Measurements from ENCODE around the gene CGB1. TPM values are rescaled to one million over a fixed set of nuclear protein-coding genes. Genes with fewer than 3 reads are reported as not detected.
A peak's percentile ranks its signal among the peaks of the same experiment; 100 is the strongest.
"Not testable (repeated sequence)": the region's sequence is repeated elsewhere in the genome, so short reads cannot be mapped to it uniquely, and the experiment has no call there.

Gene CGB1
- total and polyA plus RNA-seq, 4 experiments from 2014 or later = not detected

DNA sequence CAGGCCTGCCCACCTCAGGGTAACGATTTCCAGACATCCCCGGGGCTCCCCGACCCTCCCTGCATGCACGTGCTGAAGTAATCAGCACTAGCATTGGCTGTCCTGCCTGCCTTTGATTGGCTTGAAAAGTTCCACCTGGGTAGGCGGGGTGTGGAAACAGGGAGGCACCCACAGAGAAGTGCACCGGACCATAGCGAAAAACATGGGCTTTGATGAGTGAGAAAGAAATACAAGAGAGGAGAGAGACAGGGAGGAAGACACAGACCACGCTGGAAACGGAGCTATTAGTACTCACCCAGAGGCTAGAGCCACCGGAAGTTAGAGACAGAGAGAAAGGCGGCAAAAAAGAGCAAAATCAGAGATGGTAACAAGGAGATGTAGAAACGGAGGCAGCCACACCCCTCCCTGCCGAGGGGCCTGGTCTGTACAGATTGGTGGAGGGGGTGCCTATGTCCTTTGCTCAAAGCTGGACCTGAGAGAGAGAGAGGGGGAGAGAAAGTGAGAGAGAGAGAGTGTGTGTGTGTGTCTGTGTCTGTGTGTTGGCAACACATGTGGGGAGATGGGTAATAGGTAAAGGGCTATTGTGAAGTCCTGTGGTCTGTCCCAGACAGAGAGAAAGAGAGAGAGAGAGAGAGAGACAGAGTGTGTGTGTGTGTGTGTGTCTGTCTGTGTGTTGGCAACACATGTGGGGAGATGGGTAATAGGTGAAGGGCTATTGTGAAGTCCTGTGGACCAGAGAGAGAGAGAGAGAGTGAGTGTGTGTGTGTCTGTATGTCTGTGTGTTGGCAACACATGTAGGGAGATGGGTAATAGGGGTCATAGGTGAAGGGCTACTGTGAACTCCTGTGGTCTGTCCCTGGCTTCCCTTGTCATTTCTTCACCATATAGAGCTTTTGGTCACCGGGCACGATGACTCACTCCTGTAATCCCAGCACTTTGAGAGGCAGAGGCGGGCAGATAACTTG is 15.5 kb downstream of the CGB1 start:
- H3K4me1 Mint-ChIP-seq = peaks cover 15 to 39% (median 25%) of the 10 kb centered on the region in 4 donors
- H3K9me3 Mint-ChIP-seq = no peaks in the 10 kb centered on the region
- Histone ChIP-seq H3K36me3 (ENCODE audit: insufficient read depth, low read length) (no peaks in the 10 kb centered on the region), H3K4me3 (ENCODE audit: low read length in 2 of 2) (no peak overlapping the region), H3K9me3 (ENCODE audit: control insufficient read depth in 1 of 2, low read length in 2 of 2) (no peaks in the 10 kb centered on the region), H3K4me1 (ENCODE audit: insufficient read depth, low read length) (peaks cover 24% of the 10 kb centered on the region), H3K27ac (ENCODE audit: low read depth, low read length) (no peak overlapping the region), H3K27me3 (ENCODE audit: insufficient read depth, low read length) (no peaks in the 10 kb centered on the region)
- H3K27me3 Mint-ChIP-seq = peaks cover 0 to 3% of the 10 kb centered on the region in 2 donors
- H3K4me3 Mint-ChIP-seq = peak overlapping the region in 4 of 8 donors; percentile 11 to 55 (median 32)
- ChIA-PET CTCF (ENCODE audit: partially characterized antibody) (no interaction called here), POLR2A (ENCODE audit: partially characterized antibody) (no interaction called here)
- peaks cover 0 to 2% of the 10 kb centered on the region in 2 donors for H3K36me3 Mint-ChIP-seq
- H3K27ac Mint-ChIP-seq = peak overlapping the region in 2 of 7 donors; percentile 2 to 36
- no peak for DNase-seq
- intact Hi-C loops (cut with micrococcal nuclease) = no loop called here

DNA sequence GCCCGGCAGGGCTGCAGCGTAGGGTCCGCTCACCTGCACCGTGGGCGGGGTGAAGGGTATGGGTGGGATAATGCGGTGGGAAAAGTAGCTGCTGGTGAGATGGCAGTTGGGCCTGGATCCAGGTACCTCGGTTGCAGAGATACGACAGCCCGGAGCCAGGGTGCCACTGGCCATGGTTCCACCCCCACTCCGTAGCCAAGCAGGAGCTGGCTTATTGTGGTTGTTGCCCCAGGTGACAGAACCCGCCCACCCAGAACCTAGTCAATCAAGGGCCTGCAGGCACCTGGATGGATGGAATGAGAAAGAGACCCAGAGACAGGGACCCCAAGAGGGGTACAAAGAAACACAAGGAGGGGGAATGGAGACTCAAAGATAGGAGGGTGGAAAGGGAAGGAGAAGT is 16.4 kb downstream of the CGB1 start:
- H3K9me3 Mint-ChIP-seq = no peaks in the 10 kb centered on the region
- H3K4me3 Mint-ChIP-seq = peak overlapping the region in 4 of 8 donors; percentile 26 to 94 (median 62)
- H3K27me3 Mint-ChIP-seq = peaks cover 0 to 3% of the 10 kb centered on the region in 2 donors
- H3K36me3 Mint-ChIP-seq = peaks cover 0 to 5% of the 10 kb centered on the region in 2 donors
- ChIA-PET CTCF (ENCODE audit: partially characterized antibody) (interaction anchor here (0.6 to 3.0 kb wide), 3 partner anchors 19 to 659 kb away, joined by 3 to 22 read pairs (median 4); no protein-coding TSS in a partner anchor), POLR2A (ENCODE audit: partially characterized antibody) (interaction anchor here (0.9 to 1.1 kb wide), 2 partner anchors 36 to 50 kb away, joined by 3 read pairs; no protein-coding TSS in a partner anchor)
- intact Hi-C loops (cut with micrococcal nuclease) = no loop called here
- H3K27ac Mint-ChIP-seq = peak overlapping the region in 1 of 7 donors; percentile 69
- H3K4me3 ChIP-seq (ENCODE audit: low read length in 2 of 2) = no peak overlapping the region
- H3K4me1 Mint-ChIP-seq = peaks cover 15 to 39% (median 25%) of the 10 kb centered on the region in 4 donors
- H3K4me1 ChIP-seq (ENCODE audit: insufficient read depth, low read length) = peaks cover 24% of the 10 kb centered on the region
- no peak overlapping the region for H3K27ac ChIP-seq (ENCODE audit: low read depth, low read length)
- H3K36me3 ChIP-seq (ENCODE audit: insufficient read depth, low read length) = no peaks in the 10 kb centered on the region
- H3K27me3 ChIP-seq (ENCODE audit: insufficient read depth, low read length) = no peaks in the 10 kb centered on the region
- H3K9me3 ChIP-seq (ENCODE audit: control insufficient read depth in 1 of 2, low read length in 2 of 2) = no peaks in the 10 kb centered on the region
- no peak for DNase-seq

DNA sequence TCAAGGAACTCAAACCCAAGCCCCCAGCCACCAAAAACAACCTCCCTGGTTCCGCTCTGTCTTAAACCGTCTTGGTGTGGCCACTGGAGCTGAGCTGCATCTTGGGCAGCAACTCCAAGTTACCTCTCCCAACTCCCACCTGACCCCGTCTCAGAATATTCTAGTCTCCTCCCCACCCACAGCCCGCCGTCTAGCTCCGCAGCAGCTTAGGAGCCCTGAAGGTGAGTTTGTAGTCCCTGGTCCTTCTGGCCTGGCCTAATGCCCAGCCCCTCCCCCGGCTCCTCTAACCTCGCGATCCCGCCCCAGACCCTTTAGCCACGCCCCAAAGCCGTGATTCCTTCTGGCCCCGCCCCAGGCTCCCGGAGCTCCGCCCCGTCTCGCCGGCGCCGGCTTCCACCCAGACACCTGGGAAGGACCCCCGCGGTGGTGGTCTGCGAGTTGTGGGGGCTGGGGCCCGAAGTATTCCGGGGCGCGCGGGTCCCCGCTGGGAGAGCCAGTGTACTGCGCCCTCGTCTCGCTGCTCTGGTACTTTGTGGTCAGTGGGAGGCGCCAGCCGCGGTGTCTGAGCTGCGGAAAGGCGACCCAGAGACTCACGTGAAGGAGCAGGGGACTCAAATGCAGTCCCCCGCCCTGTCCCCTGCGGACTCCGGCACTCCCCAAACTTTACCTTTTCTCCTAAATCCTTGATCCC is 17.3 kb downstream of the CGB1 start:
- intact Hi-C loops (cut with micrococcal nuclease) = loop anchor here (2.0 kb wide), 1 partner anchor 37 kb away; the partner anchor contains the start of gene CGB7
- Histone ChIP-seq H3K4me1 (ENCODE audit: insufficient read depth, low read length) (peaks cover 24% of the 10 kb centered on the region), H3K36me3 (ENCODE audit: insufficient read depth, low read length) (no peaks in the 10 kb centered on the region), H3K4me3 (ENCODE audit: low read length in 2 of 2) (peak overlapping the region; percentile 47 to 73), H3K27me3 (ENCODE audit: insufficient read depth, low read length) (no peaks in the 10 kb centered on the region), H3K9me3 (ENCODE audit: control insufficient read depth in 1 of 2, low read length in 2 of 2) (no peaks in the 10 kb centered on the region), H3K27ac (ENCODE audit: low read depth, low read length) (no peak overlapping the region)
- peaks cover 0 to 9% of the 10 kb centered on the region in 2 donors for H3K36me3 Mint-ChIP-seq
- ChIA-PET POLR2A (ENCODE audit: partially characterized antibody) (interaction anchor here (0.9 to 3.4 kb wide), 5 partner anchors 9 to 50 kb away, joined by 3 to 33 read pairs (median 3); partner anchors contain the start of genes GYS1 and RUVBL2), CTCF (ENCODE audit: partially characterized antibody) (interaction anchor here (0.6 to 3.0 kb wide), 7 partner anchors 18 to 660 kb away, joined by 3 to 22 read pairs (median 3); partner anchors contain the start of genes GYS1 and RUVBL2)
- peaks cover 15 to 39% (median 25%) of the 10 kb centered on the region in 4 donors for H3K4me1 Mint-ChIP-seq
- DNase-seq = peak; percentile 49 to 66 (median 51)
- peak overlapping the region; percentile 32 to 91 (median 79) for H3K27ac Mint-ChIP-seq
- peak overlapping the region; percentile 84 to 94 (median 90) for H3K4me3 Mint-ChIP-seq
- H3K27me3 Mint-ChIP-seq = peaks cover 0 to 3% of the 10 kb centered on the region in 2 donors
- H3K9me3 Mint-ChIP-seq = no peaks in the 10 kb centered on the region

- Mint-ChIP-seq H3K36me3 (peaks cover 0 to 17% of the 10 kb centered on the region in 2 donors), H3K4me3 (peak overlapping the region; percentile 84 to 94 (median 90)), H3K4me1 (peaks cover 15 to 39% (median 25%) of the 10 kb centered on the region in 4 donors), H3K27ac (peak overlapping the region in 6 of 7 donors; percentile 48 to 91 (median 79))
- H3K27ac ChIP-seq (ENCODE audit: low read depth, low read length) = peak overlapping the region; percentile 23
- not testable (repeated sequence) for H3K9me3 ChIP-seq (ENCODE audit: control insufficient read depth in 1 of 2, low read length in 2 of 2); H3K27me3 ChIP-seq (ENCODE audit: insufficient read depth, low read length); H3K9me3 Mint-ChIP-seq; H3K36me3 ChIP-seq (ENCODE audit: insufficient read depth, low read length); H3K27me3 Mint-ChIP-seq
- ChIA-PET POLR2A (ENCODE audit: partially characterized antibody) (interaction anchor here (0.8 to 3.4 kb wide), 7 partner anchors 8 to 143 kb away, joined by 3 to 33 read pairs (median 7); partner anchors contain the start of genes GYS1, NUCB1 and RUVBL2), CTCF (ENCODE audit: partially characterized antibody) (interaction anchor here (0.9 to 3.0 kb wide), 9 partner anchors 15 to 223 kb away, joined by 3 to 22 read pairs (median 3); partner anchors contain the start of genes GYS1 and RUVBL2)
- H3K4me1 ChIP-seq (ENCODE audit: insufficient read depth, low read length) = peaks cover 24% of the 10 kb centered on the region
- DNase-seq = peak; percentile 19 to 50 (median 29)
- intact Hi-C loops (cut with micrococcal nuclease) = loop anchor here (1.0 to 2.0 kb wide), 2 partner anchors 25 to 38 kb away; partner anchors contain the start of genes CGB7, GYS1 and RUVBL2
- H3K4me3 ChIP-seq (ENCODE audit: low read length in 2 of 2) = peak overlapping the region; percentile 47 to 73
These were observed 18.1 kb downstream of the CGB1 start for GRCh38 chr19:49018388-49019241.

DNA sequence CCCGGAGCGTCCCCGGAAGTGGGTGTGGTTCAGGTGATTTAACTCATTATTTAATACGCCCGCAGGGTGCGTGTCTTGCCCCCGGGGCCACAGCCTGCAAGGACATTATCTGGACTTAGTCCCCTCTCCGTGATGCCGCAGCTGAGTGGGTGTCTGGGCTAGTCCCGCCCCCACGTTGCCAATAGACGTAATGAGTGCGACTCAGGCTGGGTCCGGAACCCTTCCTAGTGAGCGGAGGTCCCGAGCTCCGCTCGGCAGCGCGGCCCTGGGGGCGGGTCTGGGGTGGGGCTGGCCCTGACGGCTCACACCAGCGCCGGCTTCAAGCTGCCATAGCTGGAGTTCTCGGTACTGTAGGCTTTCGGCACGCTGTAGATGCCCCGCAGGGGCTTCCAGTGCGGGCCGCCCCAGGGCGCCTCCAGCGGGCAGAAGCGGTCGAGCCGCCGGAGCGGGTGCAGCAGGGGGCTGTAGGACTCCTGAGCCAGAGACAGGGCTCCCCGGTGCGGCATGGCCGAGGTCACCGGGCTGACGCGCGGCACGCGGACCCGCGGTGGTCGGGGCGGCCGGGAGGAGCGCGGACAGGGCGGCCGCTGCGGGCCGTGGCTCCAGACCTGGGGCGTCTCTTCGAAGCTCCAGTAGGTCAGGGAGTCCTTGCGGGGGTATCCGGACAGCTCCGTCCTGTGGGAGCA is 18.9 kb downstream of the CGB1 start:
- Mint-ChIP-seq H3K9me3 (no peaks in the 10 kb centered on the region), H3K27ac (peak overlapping the region in 4 of 7 donors; percentile 13 to 55 (median 36)), H3K4me3 (peak overlapping the region; percentile 84 to 94 (median 90)), H3K4me1 (peaks cover 15 to 39% (median 25%) of the 10 kb centered on the region in 4 donors), H3K36me3 (peaks cover 0 to 18% of the 10 kb centered on the region in 2 donors), H3K27me3 (peaks cover 0 to 3% of the 10 kb centered on the region in 2 donors)
- Histone ChIP-seq H3K27me3 (ENCODE audit: insufficient read depth, low read length) (no peaks in the 10 kb centered on the region), H3K36me3 (ENCODE audit: insufficient read depth, low read length) (no peaks in the 10 kb centered on the region), H3K27ac (ENCODE audit: low read depth, low read length) (peak overlapping the region; percentile 23), H3K4me3 (ENCODE audit: low read length in 2 of 2) (peak overlapping the region in 1 of 2 donors; percentile 73), H3K4me1 (ENCODE audit: insufficient read depth, low read length) (peaks cover 24% of the 10 kb centered on the region), H3K9me3 (ENCODE audit: control insufficient read depth in 1 of 2, low read length in 2 of 2) (no peaks in the 10 kb centered on the region)
- CTCF ChIA-PET (ENCODE audit: partially characterized antibody) = interaction anchor here (0.6 to 3.0 kb wide), 8 partner anchors 14 to 798 kb away, joined by 3 to 22 read pairs (median 3); partner anchors contain the start of genes GYS1 and RUVBL2
- intact Hi-C loops (cut with micrococcal nuclease) = loop anchor here (1.0 to 2.0 kb wide), 2 partner anchors 25 to 39 kb away; partner anchors contain the start of genes CGB7, GYS1 and RUVBL2
- POLR2A ChIA-PET (ENCODE audit: partially characterized antibody) = interaction anchor here (0.8 to 3.4 kb wide), 7 partner anchors 8 to 143 kb away, joined by 3 to 33 read pairs (median 7); partner anchors contain the start of genes GYS1, NUCB1 and RUVBL2
- peak; percentile 62 to 76 (median 69) for DNase-seq

All from CD4-positive, alpha-beta memory T cell (primary cell).